H1 (cell line): ENCODE data around the gene TSPAN5. TPM values are rescaled to one million over a fixed set of nuclear protein-coding genes. Genes with fewer than 3 reads are reported as not detected.

Source experiments
- CTCF ChIA-PET: fragments of 300-600 bp; sonication (Branson Sonifier 250); formaldehyde crosslinking; loops from one replicate; lab custom pipeline; 2021; ENCODE audit not compliant: partially characterized antibody; lab: Charles Lee
- POLR2A ChIA-PET: fragments of 300-600 bp; sonication (Branson Sonifier 250); formaldehyde crosslinking; loops from one replicate; lab custom pipeline; 2021; ENCODE audit warnings: inconsistent platforms; ENCODE audit not compliant: partially characterized antibody; lab: Charles Lee
- DNase-seq, 2 experiments: peaks; one replicate each; pipeline versions ENCODE4 v3.0.0 to v3.0.0-alpha.2; 2010 to 2022; ENCODE audit warnings: low spot score in 2 of 2, low read depth in 1 of 2, mixed read lengths in 1 of 2
- FAIRE-seq: peaks from 2 replicates; lab custom pipeline; 2011; peaks lifted over from hg19 to GRCh38; lab: Jason Lieb, UNC
- H2AFZ ChIP-seq: 2 replicates; pipeline ENCODE4 v1.8.1; 2012; ENCODE audit warnings: low read length, inconsistent platforms
- H2AK5ac ChIP-seq: 2 replicates; pipeline ENCODE4 v1.6.1; 2013; ENCODE audit warnings: low read depth, low read length
- H2BK120ac ChIP-seq: replicated peaks from 2 replicates; pipeline ENCODE3; 2013; ENCODE audit warnings: low read depth, low read length, inconsistent platforms
- H2BK12ac ChIP-seq: 2 replicates; pipeline ENCODE4 v1.6.1; 2013; ENCODE audit warnings: low read depth, low read length
- H2BK15ac ChIP-seq: 2 replicates; pipeline ENCODE4 v1.6.1; 2013; ENCODE audit warnings: low read length
- H2BK20ac ChIP-seq: 2 replicates; pipeline ENCODE4 v1.6.1; 2013; ENCODE audit warnings: low read length
- H2BK5ac ChIP-seq: 2 replicates; pipeline ENCODE4 v1.6.1; 2013; ENCODE audit warnings: low read depth, low read length
- H3K14ac ChIP-seq: 2 replicates; pipeline ENCODE4 v1.6.1; 2013; ENCODE audit warnings: inconsistent platforms; ENCODE audit not compliant: insufficient read length
- H3K18ac ChIP-seq: 2 replicates; pipeline ENCODE4 v1.6.1; 2013; ENCODE audit warnings: low read length; ENCODE audit errors: extremely low read depth
- H3K23ac ChIP-seq: 2 replicates; pipeline ENCODE4 v1.6.1; 2013; ENCODE audit warnings: inconsistent platforms; ENCODE audit not compliant: insufficient read length
- H3K23me2 ChIP-seq: 2 replicates; pipeline ENCODE4 v1.6.1; 2013; ENCODE audit warnings: low read depth, low read length
- H3K27ac ChIP-seq: 2 replicates; pipeline ENCODE4 v1.6.1; 2011; ENCODE audit warnings: low read depth, low read length, inconsistent platforms
- H3K27me3 ChIP-seq, 4 experiments: replicated peaks in 1 of 4; 1 replicate in 1 of 4; 2 replicates in 3 of 4; pipeline versions ENCODE4 v1.6.1 to v1.8.1; 2011 to 2013; ENCODE audit warnings: low read length in 3 of 4, mild to moderate bottlenecking in 3 of 4, inconsistent platforms in 2 of 4, mixed read lengths in 2 of 4, moderate library complexity in 1 of 4; ENCODE audit not compliant: control insufficient read depth in 3 of 4, insufficient read depth in 3 of 4; ENCODE audit errors: extremely low read depth in 1 of 4
- H3K36me3 ChIP-seq, 4 experiments: 2 replicates each; pipeline versions ENCODE4 v1.6.1 to v1.8.1; 2011 to 2013; ENCODE audit warnings: mild to moderate bottlenecking in 4 of 4, low read length in 3 of 4, moderate library complexity in 2 of 4, control low read depth in 1 of 4, inconsistent platforms in 1 of 4; ENCODE audit not compliant: insufficient read depth in 4 of 4, control insufficient read depth in 2 of 4
- H3K4ac ChIP-seq: replicated peaks from 2 replicates; pipeline ENCODE3; 2013; ENCODE audit warnings: low read length, low read depth, mixed read lengths, inconsistent platforms; ENCODE audit not compliant: insufficient read length
- H3K4me1 ChIP-seq, 4 experiments: replicated peaks in 1 of 4; 1 replicate in 1 of 4; 2 replicates in 3 of 4; pipeline versions ENCODE4 v1.6.1 to v1.8.1; 2011 to 2013; ENCODE audit warnings: low read length in 3 of 4, inconsistent platforms in 2 of 4, mixed read lengths in 1 of 4; ENCODE audit not compliant: insufficient read depth in 4 of 4, control insufficient read depth in 3 of 4
- H3K4me2 ChIP-seq, 2 experiments: 2 replicates each; pipeline versions ENCODE4 v1.6.1 to v1.8.1; 2011 to 2013; ENCODE audit warnings: low read depth in 2 of 2, low read length in 2 of 2, control low read depth in 1 of 2, inconsistent platforms in 1 of 2, mild to moderate bottlenecking in 1 of 2; ENCODE audit not compliant: insufficient read depth in 1 of 2
- H3K4me3 ChIP-seq, 4 experiments: fragments of 200-600, 300-600 bp in 1 of 4; sonication (generic), shearing (Covaris generic), sonication (Bioruptor Twin) in 1 of 4; 2 replicates each; pipeline versions ENCODE4 v1.5.1 to v1.8.1; 2011 to 2016; ENCODE audit warnings: low read length in 4 of 4, low read depth in 3 of 4, control low read depth in 2 of 4, inconsistent platforms in 2 of 4, mild to moderate bottlenecking in 2 of 4, mixed read lengths in 1 of 4, moderate library complexity in 1 of 4; ENCODE audit not compliant: insufficient read depth in 2 of 4; ENCODE audit errors: extremely low read depth in 1 of 4
- H3K56ac ChIP-seq: replicated peaks from 2 replicates; pipeline ENCODE3; 2013; ENCODE audit warnings: low read depth, mild to moderate bottlenecking, mixed read lengths, low read length, inconsistent platforms; ENCODE audit not compliant: insufficient read length
- H3K79me1 ChIP-seq: 2 replicates; pipeline ENCODE4 v1.6.1; 2013; ENCODE audit warnings: low read depth, low read length, control low read depth
- H3K79me2 ChIP-seq, 2 experiments: 2 replicates each; pipeline versions ENCODE4 v1.6.1 to v1.8.1; 2012 to 2013; ENCODE audit warnings: low read length in 2 of 2, mild to moderate bottlenecking in 2 of 2, inconsistent platforms in 1 of 2; ENCODE audit not compliant: insufficient read depth in 2 of 2, control insufficient read depth in 1 of 2
- H3K9ac ChIP-seq, 4 experiments: replicated peaks in 1 of 4; 1 replicate in 1 of 4; 2 replicates in 3 of 4; pipeline versions ENCODE4 v1.6.1 to v1.8.1; 2011 to 2013; ENCODE audit warnings: low read depth in 3 of 4, low read length in 3 of 4, control low read depth in 2 of 4, mild to moderate bottlenecking in 2 of 4, moderate library complexity in 2 of 4, inconsistent platforms in 1 of 4; ENCODE audit errors: extremely low read depth in 1 of 4
- H3K9me3 ChIP-seq, 2 experiments: 2 replicates each; pipeline versions ENCODE4 v1.6.1 to v1.8.1; 2012 to 2013; ENCODE audit warnings: mild to moderate bottlenecking in 2 of 2, moderate library complexity in 2 of 2, control low read depth in 1 of 2, inconsistent platforms in 1 of 2, low read depth in 1 of 2, low read length in 1 of 2, mixed read lengths in 1 of 2; ENCODE audit not compliant: insufficient read depth in 2 of 2
- H4K20me1 ChIP-seq, 2 experiments: replicated peaks in 1 of 2; 2 replicates each; pipeline versions ENCODE3 to v1.8.1; 2011 to 2013; ENCODE audit warnings: inconsistent platforms in 2 of 2, low read length in 2 of 2, mild to moderate bottlenecking in 1 of 2; ENCODE audit not compliant: insufficient read depth in 2 of 2, control insufficient read depth in 1 of 2
- H4K5ac ChIP-seq: 2 replicates; pipeline ENCODE4 v1.6.1; 2013; ENCODE audit warnings: low read length, low read depth, mixed read lengths, inconsistent platforms; ENCODE audit not compliant: insufficient read length
- H4K8ac ChIP-seq: 2 replicates; pipeline ENCODE4 v1.8.0; 2013; ENCODE audit warnings: mild to moderate bottlenecking, moderate library complexity, low read length, inconsistent platforms; ENCODE audit not compliant: insufficient read depth; ENCODE audit errors: extremely low read depth
- H4K91ac ChIP-seq: replicated peaks from 2 replicates; pipeline ENCODE3; 2013; ENCODE audit warnings: low read length, mixed read lengths, inconsistent platforms; ENCODE audit not compliant: insufficient read length
- CHD1 ChIP-seq: IDR thresholded peaks from 2 replicates; pipeline ENCODE4 v1.6.1; 2012; ENCODE audit warnings: low read depth, low read length, improper control_type of control experiment
- CREB1 ChIP-seq: IDR thresholded peaks from 2 replicates; pipeline ENCODE4 v1.6.1; 2012; ENCODE audit warnings: inconsistent platforms
- GABPA ChIP-seq: IDR thresholded peaks from 2 replicates; pipeline ENCODE4 v1.6.1; 2011; ENCODE audit warnings: mild to moderate bottlenecking, low read length, moderate library complexity, borderline replicate concordance; ENCODE audit not compliant: insufficient read depth
- GTF2F1 ChIP-seq: IDR thresholded peaks from 2 replicates; pipeline ENCODE4 v1.6.1; 2012; ENCODE audit warnings: low read depth, low read length, improper control_type of control experiment, borderline replicate concordance
- KDM1A ChIP-seq: fragments of 200-600, 300-600 bp; sonication (generic); IDR thresholded peaks from 2 replicates; pipeline ENCODE4 v1.7.1; 2016; ENCODE audit warnings: mild to moderate bottlenecking, low read length, borderline replicate concordance
- KDM5A ChIP-seq: fragments of 200-600 bp; IDR thresholded peaks from 2 replicates; pipeline ENCODE4 v1.7.1; 2012; ENCODE audit warnings: mild to moderate bottlenecking, low read length, inconsistent platforms, mixed read lengths
- NRF1 ChIP-seq: IDR thresholded peaks from 2 replicates; pipeline ENCODE4 v1.6.1; 2011; ENCODE audit warnings: mild to moderate bottlenecking, low read depth, low read length, improper control_type of control experiment
- RNF2 ChIP-seq: fragments of 200-900, 300-1000 bp; sonication (generic); IDR thresholded peaks from 2 replicates; pipeline ENCODE4 v1.7.1; 2016; ENCODE audit warnings: borderline replicate concordance, low read depth, mild to moderate bottlenecking, antibody characterized with exemption, low read length; ENCODE audit not compliant: poor library complexity, severe bottlenecking; ENCODE audit errors: missing control alignments
- SP2 ChIP-seq: IDR thresholded peaks from 2 replicates; pipeline ENCODE4 v1.6.1; 2012; ENCODE audit warnings: mild to moderate bottlenecking, low read length, inconsistent platforms
- YY1 ChIP-seq: IDR thresholded peaks from 2 replicates; pipeline ENCODE4 v1.6.1; 2011; ENCODE audit warnings: low read depth, mild to moderate bottlenecking, low read length
- WGBS, 2 experiments: shearing (Covaris generic) in 1 of 2; methylation state at CpG; one replicate each; pipeline versions ENCODE4 v1.1.6 to v1.1.7; 2013 to 2015; ENCODE audit warnings: low lambda C conversion rate in 2 of 2, mixed read lengths in 2 of 2, inconsistent platforms in 1 of 2, low coverage in 1 of 2, missing lambda C conversion rate in 1 of 2; ENCODE audit not compliant: insufficient replicate concordance in 2 of 2, insufficient coverage in 1 of 2, insufficient read length in 1 of 2; ENCODE audit errors: extremely low coverage in 1 of 2, missing lambda C conversion rate in 1 of 2; 5-methylcytosine and 5-hydroxymethylcytosine counted together
- polyA plus RNA-seq, 7 experiments: library from polyadenylated mRNA; depleted of rRNA in 3 of 7; stranded (reverse) in 5 of 7; unstranded in 2 of 7; fragments of >200 nt in 5 of 7; fragments of 200-250 nt in 2 of 7; gene quantifications; 1 replicate in 5 of 7; 2 replicates in 1 of 7; 4 replicates in 1 of 7; pipeline versions ENCODE4 v1.2.1 to v1.2.3, GENCODE V29; 2011 to 2013; ENCODE audit warnings: missing spikeins in 2 of 7, mixed read lengths in 2 of 7
- total RNA-seq: library from RNA; stranded (reverse); fragmentation: NEBNext Ultra II Directional; extraction: Animal tissue kit (Norgen Biotek cat#: 25700); gene quantifications from 2 replicates; pipeline ENCODE4 v1.2.1, GENCODE V29; 2021
- TF ChIP-seq, protein P1 (sequence below): IDR thresholded peaks from 2 replicates; pipeline ENCODE4 v1.6.1; 2012; ENCODE audit warnings: low read length, inconsistent platforms

Gene TSPAN5
- total and polyA plus RNA-seq, 2 of the 8 experiments (the other 6 are each of a cell fraction or from before 2014, with no cell fraction given), result 17.6 to 21.2 TPM

GRCh38 chr4:98669577-98669976 is 11.2 kb upstream of the TSPAN5 start:
- Histone ChIP-seq H4K8ac (no peak overlapping the region), H2BK20ac (no peak overlapping the region), H4K5ac (no peak overlapping the region), H3K4ac (no peak overlapping the region), H3K36me3 (peaks cover 0 to 5% (median 0%) of the 10 kb centered on the region in 4 experiments; a peak in 1 of 8 replicates), H4K91ac (no peak overlapping the region), H3K27ac (no peak overlapping the region), H2AFZ (no peak overlapping the region), H2AK5ac (no peak overlapping the region), H2BK120ac (no peak overlapping the region), H3K27me3 (no peaks in the 10 kb centered on the region; a peak in 1 of 7 replicates), H4K20me1 (no peaks in the 10 kb centered on the region), H3K14ac (no peak overlapping the region), H3K4me1 (peaks cover 0 to 2% (median 0%) of the 10 kb centered on the region in 4 experiments; a peak in 1 of 7 replicates), H2BK12ac (no peak overlapping the region), H3K9me3 (peaks cover 16 to 18% of the 10 kb centered on the region in 2 experiments), H3K4me2 (no peak overlapping the region), H3K23me2 (no peaks in the 10 kb centered on the region), H3K4me3 (no peak overlapping the region), H3K23ac (no peak overlapping the region), H2BK15ac (no peak overlapping the region), H2BK5ac (no peak overlapping the region), H3K9ac (no peak overlapping the region), H3K18ac (no peak overlapping the region), H3K79me1 (no peaks in the 10 kb centered on the region), H3K56ac (no peak overlapping the region), H3K79me2 (no peaks in the 10 kb centered on the region)
- DNase-seq, result no peak
- WGBS, 2 experiments, result 90% methylated on average over 4 of the region's 4 CpGs; no CpG with 5 or more reads in 1 of the 2 experiments
- ChIA-PET POLR2A (interaction anchor here (1.0 kb wide), 1 partner anchor 10 kb away, joined by 4 read pairs; no protein-coding TSS in a partner anchor), CTCF (interaction anchor here (0.6 to 1.0 kb wide), 2 partner anchors 10 to 1393 kb away, joined by 3 to 4 read pairs; no protein-coding TSS in a partner anchor)
- no peak for FAIRE-seq
- TF ChIP-seq CHD1, result no peak
- no peak for TF ChIP-seq KDM5A
- no peak for TF ChIP-seq SP2
- TF ChIP-seq, protein P1, sequence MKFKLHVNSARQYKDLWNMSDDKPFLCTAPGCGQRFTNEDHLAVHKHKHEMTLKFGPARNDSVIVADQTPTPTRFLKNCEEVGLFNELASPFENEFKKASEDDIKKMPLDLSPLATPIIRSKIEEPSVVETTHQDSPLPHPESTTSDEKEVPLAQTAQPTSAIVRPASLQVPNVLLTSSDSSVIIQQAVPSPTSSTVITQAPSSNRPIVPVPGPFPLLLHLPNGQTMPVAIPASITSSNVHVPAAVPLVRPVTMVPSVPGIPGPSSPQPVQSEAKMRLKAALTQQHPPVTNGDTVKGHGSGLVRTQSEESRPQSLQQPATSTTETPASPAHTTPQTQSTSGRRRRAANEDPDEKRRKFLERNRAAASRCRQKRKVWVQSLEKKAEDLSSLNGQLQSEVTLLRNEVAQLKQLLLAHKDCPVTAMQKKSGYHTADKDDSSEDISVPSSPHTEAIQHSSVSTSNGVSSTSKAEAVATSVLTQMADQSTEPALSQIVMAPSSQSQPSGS, result no peak
- TF ChIP-seq GABPA, result no peak
- no peak for TF ChIP-seq RNF2
- TF ChIP-seq NRF1, result no peak
- no peak for TF ChIP-seq CREB1
- TF ChIP-seq GTF2F1, result no peak
- no peak for TF ChIP-seq YY1
- TF ChIP-seq KDM1A, result no peak
